HG03175 (cell line): Measurements from ENCODE around the gene SYDE1.

Experiments used
- ATAC-seq: cut with Tn5 transposase; IDR thresholded peaks from one replicate; pipeline ENCODE4 v1.9.1; 2021; ENCODE audit warnings: mild to moderate bottlenecking, moderate library complexity; ENCODE audit not compliant: unreplicated experiment

Gene SYDE1

GRCh38 chr19:15108145-15108844 lies 1.1 kb downstream of the SYDE1 start:
- no peak for ATAC-seq

- ATAC-seq, result no peak
Measured at GRCh38 chr19:15108845-15109767, 1.9 kb downstream of the SYDE1 start.

GRCh38 chr19:15109768-15110417 lies 2.7 kb downstream of the SYDE1 start:
- no peak for ATAC-seq

GRCh38 chr19:15110418-15110815 lies 3.2 kb downstream of the SYDE1 start:
- ATAC-seq, result no peak

GRCh38 chr19:15111758-15112157 lies 4.6 kb downstream of the SYDE1 start:
- no peak for ATAC-seq

GRCh38 chr19:15112385-15112784 lies 5.2 kb downstream of the SYDE1 start:
- no peak for ATAC-seq

- no peak for ATAC-seq
Measured at GRCh38 chr19:15113245-15114152, 6.3 kb downstream of the SYDE1 start.

- no peak for ATAC-seq
Measured at GRCh38 chr19:15114153-15114540, 6.9 kb downstream of the SYDE1 start.

- ATAC-seq, result no peak
Measured at GRCh38 chr19:15115080-15115479, 7.9 kb downstream of the SYDE1 start.

- ATAC-seq, result no peak
Measured at GRCh38 chr19:15115762-15116615, 8.8 kb downstream of the SYDE1 start.

- no peak for ATAC-seq
Measured at GRCh38 chr19:15116856-15117255, 9.7 kb downstream of the SYDE1 start.

GRCh38 chr19:15118248-15118647 lies 11.0 kb downstream of the SYDE1 start:
- ATAC-seq, result no peak

GRCh38 chr19:15118789-15119494 lies 11.7 kb downstream of the SYDE1 start:
- no peak for ATAC-seq

- no peak for ATAC-seq
Measured at GRCh38 chr19:15120135-15121026, 13.2 kb downstream of the SYDE1 start.

GRCh38 chr19:15122331-15123030 lies 15.3 kb downstream of the SYDE1 start:
- ATAC-seq, result no peak

- ATAC-seq, result no peak
Measured at GRCh38 chr19:15123031-15123890, 16.1 kb downstream of the SYDE1 start.
